Psoas muscle (tissue), 8 donors: Measurements from ENCODE around the gene BMPR1B. TPM values are rescaled to one million over a fixed set of nuclear protein-coding genes. Genes with fewer than 3 reads are reported as not detected.

ENCODE experiments used
- ATAC-seq, 4 donors: fragments of 200-7000 bp; cut with Tn5 transposase; one replicate each; pipeline ENCODE4 v1.9.1; 2020; ENCODE audit warnings: moderate library complexity in 3 of 4, mild to moderate bottlenecking in 2 of 4
- DNase-seq, 2 donors: peaks; one replicate each; pipeline ENCODE4 v3.0.0-alpha.2; 2020
- H3K27ac ChIP-seq: fragments of 200-600 bp; one replicate; pipeline ENCODE4 v1.8.0; 2022
- H3K27me3 ChIP-seq, 3 donors: fragments of 200-600 bp in 1 of 3; one replicate each; pipeline versions ENCODE4 v1.6.1 to v1.8.0; 2013 to 2022; ENCODE audit warnings: low read length in 2 of 3, mild to moderate bottlenecking in 2 of 3, moderate library complexity in 1 of 3; ENCODE audit not compliant: insufficient read depth in 3 of 3
- H3K36me3 ChIP-seq, 2 donors: fragments of 200-600 bp in 1 of 2; one replicate each; pipeline versions ENCODE4 v1.6.1 to v1.8.0; 2013 to 2022; ENCODE audit warnings: low read depth in 1 of 2, mild to moderate bottlenecking in 1 of 2, moderate library complexity in 1 of 2; ENCODE audit not compliant: insufficient read depth in 1 of 2
- H3K4me1 ChIP-seq: fragments of 200-600 bp; one replicate; pipeline ENCODE4 v1.8.0; 2022
- H3K4me3 ChIP-seq: fragments of 200-600 bp; one replicate; pipeline ENCODE4 v1.8.0; 2022; ENCODE audit warnings: mild to moderate bottlenecking
- H3K9me3 ChIP-seq: fragments of 200-600 bp; one replicate; pipeline ENCODE4 v1.8.0; 2022
- WGBS, 3 donors: extraction: QIAGEN DNeasy Blood & Tissue Kit; methylation state at CpG; one replicate each; pipeline versions ENCODE4 v1.1.6 to v1.1.7; 2013; 5-methylcytosine and 5-hydroxymethylcytosine counted together
- intact Hi-C, 2 donors: fragments of 100-400 bp; cut with DNase I; formaldehyde crosslinking; loops; one replicate each; pipeline versions ENCODE4 v1.11.0 to v1.14.2; 2022
- polyA plus RNA-seq, 3 donors: library from polyadenylated mRNA; stranded (reverse); fragments of 200-250 nt; gene quantifications; one replicate each; pipeline ENCODE4 v1.2.3, GENCODE V29; 2013
- total RNA-seq, 4 donors: library from RNA; stranded (reverse); fragmentation: NEBNext Ultra II Directional in 2 of 4; extraction: Animal tissue kit (Norgen Biotek cat#: 25700) in 2 of 4; gene quantifications; one replicate each; pipeline versions ENCODE4 v1.2.1 to v1.2.4, GENCODE V29; 2021 to 2023
- TF ChIP-seq, protein P1 (sequence below): fragments of 200-600 bp; IDR thresholded peaks from one replicate; pipeline ENCODE4 v1.8.0; 2022; ENCODE audit warnings: antibody characterized with exemption
- donor health status: healthy with polysubstance abuse.
- donor health status: DM: no; HTN: no; CAD: no; lungs with moderate emphysema.
- donor health status: Bipolar disorder and iron deficiency.
- donor health status: healthy.
- donor health status: DM: yes; HTN: yes; CAD: no.
- donor health status: DM: no; HTN: no; CAD: no.
- donor health status: DM: no; HTN: no; CAD: no.
- donor health status: DM: yes; HTN: yes; CAD: no.

BMPR1B gene
- total and polyA plus RNA-seq, 7 donors: 0.26 to 13.0 (median 1.0) TPM

DNA sequence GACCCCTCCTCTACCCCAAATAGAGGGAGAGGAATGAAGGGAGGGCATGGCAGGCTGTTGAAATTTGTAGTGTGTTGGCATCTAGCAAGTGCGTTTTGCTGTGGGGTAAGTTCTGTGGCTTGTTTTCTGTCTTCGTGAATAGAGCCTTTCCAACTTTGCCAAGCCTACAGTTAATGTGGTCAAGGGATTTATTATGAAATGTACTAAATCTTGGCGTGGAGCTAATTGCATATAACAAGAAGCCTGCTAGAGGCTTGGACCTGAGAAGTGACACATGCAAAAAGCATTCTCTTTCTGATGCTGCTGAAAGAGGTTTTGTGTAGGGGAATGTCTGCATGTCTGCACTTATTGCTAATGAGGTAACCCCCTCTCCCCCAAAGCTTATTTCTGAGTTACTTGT lies 132.2 kb downstream of the BMPR1B start:
- Histone ChIP-seq H3K4me1 (no peaks in the 10 kb centered on the region), H3K27me3 (no peaks in the 10 kb centered on the region), H3K4me3 (no peak overlapping the region), H3K9me3 (peaks cover 8% of the 10 kb centered on the region), H3K27ac (no peak overlapping the region), H3K36me3 (no peaks in the 10 kb centered on the region)
- WGBS, 3 donors: 26 to 36% (median 30%) methylated on average over 3 of the region's 3 CpGs
- intact Hi-C loops: no loop called here
- TF ChIP-seq, protein P1, sequence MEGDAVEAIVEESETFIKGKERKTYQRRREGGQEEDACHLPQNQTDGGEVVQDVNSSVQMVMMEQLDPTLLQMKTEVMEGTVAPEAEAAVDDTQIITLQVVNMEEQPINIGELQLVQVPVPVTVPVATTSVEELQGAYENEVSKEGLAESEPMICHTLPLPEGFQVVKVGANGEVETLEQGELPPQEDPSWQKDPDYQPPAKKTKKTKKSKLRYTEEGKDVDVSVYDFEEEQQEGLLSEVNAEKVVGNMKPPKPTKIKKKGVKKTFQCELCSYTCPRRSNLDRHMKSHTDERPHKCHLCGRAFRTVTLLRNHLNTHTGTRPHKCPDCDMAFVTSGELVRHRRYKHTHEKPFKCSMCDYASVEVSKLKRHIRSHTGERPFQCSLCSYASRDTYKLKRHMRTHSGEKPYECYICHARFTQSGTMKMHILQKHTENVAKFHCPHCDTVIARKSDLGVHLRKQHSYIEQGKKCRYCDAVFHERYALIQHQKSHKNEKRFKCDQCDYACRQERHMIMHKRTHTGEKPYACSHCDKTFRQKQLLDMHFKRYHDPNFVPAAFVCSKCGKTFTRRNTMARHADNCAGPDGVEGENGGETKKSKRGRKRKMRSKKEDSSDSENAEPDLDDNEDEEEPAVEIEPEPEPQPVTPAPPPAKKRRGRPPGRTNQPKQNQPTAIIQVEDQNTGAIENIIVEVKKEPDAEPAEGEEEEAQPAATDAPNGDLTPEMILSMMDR: no peak
- ATAC-seq (no peak), DNase-seq (no peak)

DNA sequence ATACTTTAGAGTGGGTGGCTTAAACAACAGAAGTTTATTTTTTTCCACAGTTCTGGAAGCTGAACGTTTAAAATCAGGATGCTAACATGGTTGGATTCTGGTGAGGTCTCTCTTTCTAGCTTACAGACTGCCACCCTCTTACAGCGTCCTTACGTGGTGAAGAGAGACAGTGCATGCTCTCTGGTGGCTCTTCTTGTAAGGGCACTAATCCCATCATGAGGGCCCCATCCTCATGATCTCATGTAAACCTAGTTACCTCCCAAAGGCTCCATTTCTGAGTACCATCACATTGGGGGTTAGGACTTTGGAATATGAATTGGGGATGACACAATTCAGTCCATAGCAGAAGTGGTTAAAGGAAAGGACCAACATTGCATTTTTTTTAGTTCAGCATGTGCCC lies 132.8 kb downstream of the BMPR1B start:
- Histone ChIP-seq H3K4me3 (no peak overlapping the region), H3K27me3 (no peaks in the 10 kb centered on the region), H3K36me3 (no peaks in the 10 kb centered on the region), H3K9me3 (peaks cover 8% of the 10 kb centered on the region), H3K4me1 (no peaks in the 10 kb centered on the region), H3K27ac (no peak overlapping the region)
- intact Hi-C loops: no loop called here
- ATAC-seq (no peak), DNase-seq (no peak)
- 83 to 88% (median 86%) methylated on average over 3 of the region's 3 CpGs for WGBS, 3 donors
- TF ChIP-seq, protein P1: no peak

DNA sequence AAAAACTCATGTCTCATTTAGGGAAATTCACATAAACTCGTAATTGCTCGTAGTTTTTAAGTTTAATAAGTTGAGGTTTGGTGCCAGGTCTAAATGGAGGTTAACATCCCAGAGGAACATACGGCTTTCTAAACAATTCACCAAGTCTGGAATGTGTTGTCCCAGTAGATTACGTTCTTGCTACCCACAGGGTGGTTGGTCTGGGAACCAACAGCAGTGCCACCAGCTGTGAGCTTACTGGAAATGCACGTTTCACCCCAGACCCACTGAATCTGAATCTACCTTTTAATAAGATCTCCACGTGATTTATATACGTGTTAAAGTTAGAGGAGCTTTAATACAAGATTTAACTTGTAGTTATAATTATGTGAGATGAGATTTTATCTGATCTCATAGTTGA lies 134.3 kb downstream of the BMPR1B start:
- Histone ChIP-seq H3K4me1 (no peaks in the 10 kb centered on the region), H3K9me3 (peaks cover 8% of the 10 kb centered on the region), H3K27me3 (no peaks in the 10 kb centered on the region), H3K27ac (no peak overlapping the region), H3K4me3 (no peak overlapping the region), H3K36me3 (no peaks in the 10 kb centered on the region)
- intact Hi-C loops: no loop called here
- ATAC-seq (no peak), DNase-seq (no peak)
- TF ChIP-seq, protein P1: no peak
- whole genome bisulfite sequencing, 3 donors: 72 to 76% (median 73%) methylated on average over 7 of the region's 7 CpGs

DNA sequence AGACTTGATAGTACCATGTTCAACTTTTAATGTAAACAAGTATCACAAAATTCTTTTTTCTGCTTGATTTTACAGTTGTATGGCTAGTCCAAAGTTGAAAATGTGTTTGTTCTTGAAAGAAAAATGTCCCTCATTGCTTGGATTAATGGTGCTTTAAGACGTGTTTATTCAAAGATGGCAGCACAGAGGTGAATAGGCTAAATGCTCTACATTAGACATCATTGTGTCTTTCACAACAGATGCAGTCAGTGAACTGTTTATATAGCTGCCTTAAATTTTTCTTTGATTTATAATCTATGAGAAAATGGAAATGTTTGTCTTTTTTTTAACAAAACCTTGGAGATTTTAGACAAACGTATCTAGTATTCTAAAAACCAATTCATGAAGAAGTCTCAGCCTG lies 137.3 kb downstream of the BMPR1B start:
- ATAC-seq: no peak
- H3K4me3 ChIP-seq: no peak overlapping the region
- no peaks in the 10 kb centered on the region for H3K4me1 ChIP-seq
- TF ChIP-seq, protein P1: no peak
- H3K9me3 ChIP-seq: peaks cover 8% of the 10 kb centered on the region
- H3K27me3 ChIP-seq: no peaks in the 10 kb centered on the region
- no peaks in the 10 kb centered on the region for H3K36me3 ChIP-seq
- 71 to 82% (median 80%) methylated on average over 2 of the region's 2 CpGs for WGBS, 3 donors
- intact Hi-C loops: no loop called here
- DNase-seq: no peak
- no peak overlapping the region for H3K27ac ChIP-seq

DNA sequence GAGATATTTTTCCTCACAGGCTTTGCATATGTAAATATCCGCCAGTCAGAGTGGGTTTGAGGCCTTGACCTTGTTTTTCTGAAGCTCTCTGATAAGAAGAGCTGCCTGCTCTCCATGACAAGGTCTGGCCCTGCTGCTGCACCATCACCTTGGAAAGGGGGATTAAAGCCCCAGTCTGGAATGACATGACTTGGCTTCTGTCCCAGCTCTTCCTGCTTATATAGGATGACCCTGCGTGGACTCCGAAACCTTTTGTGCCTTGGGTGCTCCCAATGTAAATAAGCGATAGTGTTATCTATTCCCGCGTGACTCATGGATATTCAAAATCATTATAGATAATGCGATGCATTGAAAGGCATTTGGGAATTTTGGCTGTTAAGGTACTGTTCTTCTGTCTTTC lies 139.3 kb downstream of the BMPR1B start:
- no peaks in the 10 kb centered on the region for H3K27me3 ChIP-seq
- TF ChIP-seq, protein P1: no peak
- no peaks in the 10 kb centered on the region for H3K4me1 ChIP-seq
- DNase-seq (no peak), ATAC-seq (no peak)
- no peak overlapping the region for H3K4me3 ChIP-seq
- H3K9me3 ChIP-seq: no peaks in the 10 kb centered on the region
- no peak overlapping the region for H3K27ac ChIP-seq
- intact Hi-C loops: no loop called here
- WGBS, 3 donors: 88 to 93% (median 92%) methylated on average over 7 of the region's 7 CpGs
- no peaks in the 10 kb centered on the region for H3K36me3 ChIP-seq
